D721Med (cell line): ENCODE results near the gene MME.

Source experiments
- DNase-seq: peaks from one replicate; pipeline ENCODE4 v3.0.0; 2011; ENCODE audit warnings: low spot score; ENCODE audit not compliant: insufficient read length
- FAIRE-seq: peaks from 2 replicates; lab custom pipeline; 2011; peaks lifted over from hg19 to GRCh38; lab: Jason Lieb, UNC
- CTCF ChIP-seq: IDR thresholded peaks from 2 replicates; pipeline ENCODE4 v1.5.1; 2012; ENCODE audit warnings: mild to moderate bottlenecking, control low read depth; ENCODE audit not compliant: insufficient read depth; ENCODE audit errors: missing control alignments

The MME gene

GRCh38 chr3:155096303-155097008, 16.3 kb downstream of the MME start:
- DNase-seq (no peak), FAIRE-seq (no peak)
- TF ChIP-seq CTCF = no peak

GRCh38 chr3:155097009-155097349, 16.9 kb downstream of the MME start:
- no peak for FAIRE-seq
- DNase-seq = no peak
- TF ChIP-seq CTCF = no peak

GRCh38 chr3:155101398-155101797, 21.3 kb downstream of the MME start:
- no peak for TF ChIP-seq CTCF
- no peak for DNase-seq
- no peak for FAIRE-seq

- no peak for TF ChIP-seq CTCF
- DNase-seq (no peak), FAIRE-seq (no peak)
Observed at GRCh38 chr3:155102329-155102728, 22.2 kb downstream of the MME start.

GRCh38 chr3:155103686-155104085, 23.6 kb downstream of the MME start:
- no peak for DNase-seq
- no peak for TF ChIP-seq CTCF
- no peak for FAIRE-seq

GRCh38 chr3:155106119-155106518, 26.0 kb downstream of the MME start:
- TF ChIP-seq CTCF = no peak
- DNase-seq = no peak
- FAIRE-seq = no peak

GRCh38 chr3:155110022-155110421, 29.9 kb downstream of the MME start:
- no peak for FAIRE-seq
- TF ChIP-seq CTCF = no peak
- no peak for DNase-seq
